GM12878 (cell line): Measurements from ENCODE around the gene B3GNT9.

Experiments
- CBX5 ChIP-seq: sonication (generic); IDR thresholded peaks from 2 replicates; pipeline ENCODE4 v1.6.1; 2016; ENCODE audit warnings: low read depth, moderate library complexity, mild to moderate bottlenecking, inconsistent platforms
- HCFC1 ChIP-seq: fragments of 150-350 bp; IDR thresholded peaks from 2 replicates; pipeline ENCODE4 v1.6.1; 2014; ENCODE audit warnings: low read length
- POLR2A ChIP-seq: IDR thresholded peaks from 2 replicates; pipeline ENCODE4 v1.6.1; 2011; ENCODE audit warnings: low read depth, mild to moderate bottlenecking, low read length
- POLR2AphosphoS5 ChIP-seq: IDR thresholded peaks from 2 replicates; pipeline ENCODE4 v1.6.1; 2011; ENCODE audit warnings: mild to moderate bottlenecking, low read length, inconsistent platforms
- SREBF1 ChIP-seq: IDR thresholded peaks from 2 replicates; pipeline ENCODE4 v1.6.1; 2012; ENCODE audit warnings: mild to moderate bottlenecking, low read length
- ZNF384 ChIP-seq: IDR thresholded peaks from 2 replicates; pipeline ENCODE4 v1.6.1; 2012; ENCODE audit warnings: low read depth, mild to moderate bottlenecking, low read length, improper control_type of control experiment, borderline replicate concordance
- TF ChIP-seq, protein P1 (sequence below), 3 experiments: IDR thresholded peaks in 2 of 3; conservative IDR thresholded peaks in 1 of 3; 2 replicates each; pipeline ENCODE4 v1.5.1; 2011; ENCODE audit warnings: low read depth in 3 of 3, low read length in 3 of 3, mild to moderate bottlenecking in 3 of 3, control low read depth in 2 of 3, moderate library complexity in 2 of 3, inconsistent platforms in 1 of 3, mixed read lengths in 1 of 3; ENCODE audit not compliant: control insufficient read depth in 2 of 3, insufficient read depth in 1 of 3; ENCODE audit errors: extremely low read depth in 1 of 3

DNA sequence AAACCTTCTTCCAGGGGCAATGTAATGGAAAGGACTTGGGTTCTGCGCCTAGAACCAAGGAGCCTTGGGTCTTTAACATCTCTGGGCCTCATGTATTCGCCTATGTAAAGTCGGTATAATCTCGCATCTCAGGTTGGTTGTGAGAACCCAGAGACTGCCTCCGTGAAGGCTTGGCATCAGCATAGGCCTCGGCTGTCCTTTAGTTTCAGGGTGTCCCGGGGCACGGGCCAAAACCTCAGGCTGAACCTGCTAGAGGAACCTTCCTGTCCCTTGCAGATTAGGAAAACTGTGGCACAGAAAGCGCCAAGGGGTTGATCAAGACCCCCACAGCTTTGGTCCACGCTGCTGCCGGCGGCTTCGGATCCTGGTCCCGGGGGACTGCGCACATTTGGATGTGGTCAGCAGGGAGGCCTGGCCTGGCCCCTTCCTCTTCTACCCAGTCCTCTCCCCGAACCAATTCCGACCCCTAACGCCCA is 41.8 kb downstream of the B3GNT9 start:
- no peak for TF ChIP-seq ZNF384
- TF ChIP-seq, protein P1, sequence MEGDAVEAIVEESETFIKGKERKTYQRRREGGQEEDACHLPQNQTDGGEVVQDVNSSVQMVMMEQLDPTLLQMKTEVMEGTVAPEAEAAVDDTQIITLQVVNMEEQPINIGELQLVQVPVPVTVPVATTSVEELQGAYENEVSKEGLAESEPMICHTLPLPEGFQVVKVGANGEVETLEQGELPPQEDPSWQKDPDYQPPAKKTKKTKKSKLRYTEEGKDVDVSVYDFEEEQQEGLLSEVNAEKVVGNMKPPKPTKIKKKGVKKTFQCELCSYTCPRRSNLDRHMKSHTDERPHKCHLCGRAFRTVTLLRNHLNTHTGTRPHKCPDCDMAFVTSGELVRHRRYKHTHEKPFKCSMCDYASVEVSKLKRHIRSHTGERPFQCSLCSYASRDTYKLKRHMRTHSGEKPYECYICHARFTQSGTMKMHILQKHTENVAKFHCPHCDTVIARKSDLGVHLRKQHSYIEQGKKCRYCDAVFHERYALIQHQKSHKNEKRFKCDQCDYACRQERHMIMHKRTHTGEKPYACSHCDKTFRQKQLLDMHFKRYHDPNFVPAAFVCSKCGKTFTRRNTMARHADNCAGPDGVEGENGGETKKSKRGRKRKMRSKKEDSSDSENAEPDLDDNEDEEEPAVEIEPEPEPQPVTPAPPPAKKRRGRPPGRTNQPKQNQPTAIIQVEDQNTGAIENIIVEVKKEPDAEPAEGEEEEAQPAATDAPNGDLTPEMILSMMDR (IDR thresholded peaks at IDR 0.05 in 2 of 3, conservative IDR thresholded peaks at IDR 0.05 in 1 of 3; ENCODE audit: control insufficient read depth in 2 of 3, extremely low read depth in 1 of 3, insufficient read depth in 1 of 3, low read depth in 3 of 3, low read length in 3 of 3) = no peak
- TF ChIP-seq CBX5 = no peak
- TF ChIP-seq POLR2AphosphoS5 = no peak
- TF ChIP-seq HCFC1 = no peak
- no peak for TF ChIP-seq POLR2A
- TF ChIP-seq SREBF1 = no peak
